Measurements from ENCODE around the gene FAM98A. TPM values are rescaled to one million over a fixed set of nuclear protein-coding genes. Genes with fewer than 3 reads are reported as not detected.

Gene FAM98A
- total and polyA plus RNA-seq, 10 of the 15 experiments (the other 5 are each of a cell fraction or from before 2014, with no cell fraction given): 29.7 to 231 (median 80.2) TPM

DNA sequence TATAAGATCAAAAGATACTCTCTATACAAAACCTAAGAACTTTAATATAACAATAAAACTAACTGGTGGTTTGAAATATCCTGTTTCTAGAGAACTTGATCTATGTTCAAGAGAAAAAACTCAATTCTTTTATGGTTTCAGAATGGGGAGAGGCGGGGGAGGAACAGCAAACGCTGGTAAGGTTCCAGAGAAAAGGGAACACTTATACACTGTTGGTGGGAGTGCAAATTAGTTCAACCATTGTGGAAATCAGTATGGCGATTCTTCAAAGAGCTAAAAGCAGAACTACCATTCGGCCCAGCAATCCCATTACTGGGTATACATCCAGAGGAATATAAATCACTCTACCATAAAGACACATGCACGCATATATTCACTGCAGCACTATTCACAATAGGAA lies 17.2 kb downstream of the FAM98A start (continued):
- TF ChIP-seq SKIL (IDR thresholded peaks at IDR 0.05; ENCODE audit: low read depth, poor library complexity, severe bottlenecking) (no peak), CUX1 (IDR thresholded peaks at IDR 0.05; ENCODE audit: insufficient replicate concordance, low read depth, low read length) (no peak), STAT1 (conservative IDR thresholded peaks at IDR 0.05) (no peak)

GRCh38 chr2:33579227-33579626 lies 19.9 kb downstream of the FAM98A start:
- BruUV-seq (replicated peaks): no TSS peak
- Histone ChIP-seq H3K9me3 (replicated peaks; ENCODE audit: control insufficient read depth, insufficient read depth, low read length) (no peaks in the 10 kb centered on the region), H3K36me3 (ENCODE audit: control insufficient read depth in 2 of 2, insufficient read depth in 2 of 2, low read length in 1 of 2) (peaks cover 0 to 6% of the 10 kb centered on the region in 2 experiments; a peak in 2 of 4 replicates), H3K27me3 (replicated peaks in 1 of 2; ENCODE audit: control insufficient read depth in 2 of 2, insufficient read depth in 2 of 2, low read length in 1 of 2) (no peaks in the 10 kb centered on the region), H3K4me2 (ENCODE audit: control insufficient read depth, insufficient read depth) (no peak overlapping the region), H3K27ac (ENCODE audit: control insufficient read depth, insufficient read depth) (no peak overlapping the region), H3K9ac (ENCODE audit: control insufficient read depth, insufficient read depth, low read length) (no peak overlapping the region), H4K20me1 (ENCODE audit: control insufficient read depth, insufficient read depth) (no peaks in the 10 kb centered on the region), H3K79me2 (ENCODE audit: control insufficient read depth, insufficient read depth, low read length) (no peaks in the 10 kb centered on the region; the same call in 1 of the 2 replicates), H3K4me3 (no peak overlapping the region), H2AFZ (ENCODE audit: control insufficient read depth, low read depth, low read length) (no peak overlapping the region), H3K4me1 (ENCODE audit: control insufficient read depth, insufficient read depth, low read length) (peaks cover 3% of the 10 kb centered on the region; the same call in 1 of the 2 replicates)
- no peak for FAIRE-seq
- ATAC-seq: no peak
- CTCF ChIA-PET: interaction anchor here (1.1 to 2.7 kb wide), 4 partner anchors 20 to 207 kb away, joined by 3 to 13 read pairs (median 4); partner anchors contain the start of genes FAM98A and RASGRP3
- POLR2A ChIA-PET: interaction anchor here (1.6 kb wide), 1 partner anchor 102 kb away, joined by 5 read pairs; no protein-coding TSS in a partner anchor
- WGBS (ENCODE audit: insufficient coverage, insufficient replicate concordance, low lambda C conversion rate, missing lambda C conversion rate): 100% methylated on average over 5 of the region's 5 CpGs
- no peak for DNase-seq (ENCODE audit: low read depth, low spot score)
- RAD21 ChIA-PET (ENCODE audit: unreplicated experiment): interaction anchor here (1.7 kb wide), 1 partner anchor 100 kb away, joined by 5 read pairs; no protein-coding TSS in a partner anchor
- intact Hi-C loops (cut with micrococcal nuclease; ENCODE audit: unreplicated experiment): no loop called here
- in situ Hi-C loops (cut with MboI): loop anchor here (25.0 kb wide), 1 partner anchor 817 kb away; no protein-coding TSS in a partner anchor
- SMC1A ChIA-PET (ENCODE audit: uncharacterized antibody, unreplicated experiment): interaction anchor here (1.0 to 1.7 kb wide), 3 partner anchors 16 to 103 kb away, joined by 3 to 6 read pairs (median 3); partner anchors contain the start of gene RASGRP3
- TF ChIP-seq ZNF622 (IDR thresholded peaks at IDR 0.05): no peak
- no peak for TF ChIP-seq PAX8 (IDR thresholded peaks at IDR 0.05)
- TF ChIP-seq HDAC6 (IDR thresholded peaks at IDR 0.05; ENCODE audit: unreplicated experiment): no peak
- TF ChIP-seq, protein P1, sequence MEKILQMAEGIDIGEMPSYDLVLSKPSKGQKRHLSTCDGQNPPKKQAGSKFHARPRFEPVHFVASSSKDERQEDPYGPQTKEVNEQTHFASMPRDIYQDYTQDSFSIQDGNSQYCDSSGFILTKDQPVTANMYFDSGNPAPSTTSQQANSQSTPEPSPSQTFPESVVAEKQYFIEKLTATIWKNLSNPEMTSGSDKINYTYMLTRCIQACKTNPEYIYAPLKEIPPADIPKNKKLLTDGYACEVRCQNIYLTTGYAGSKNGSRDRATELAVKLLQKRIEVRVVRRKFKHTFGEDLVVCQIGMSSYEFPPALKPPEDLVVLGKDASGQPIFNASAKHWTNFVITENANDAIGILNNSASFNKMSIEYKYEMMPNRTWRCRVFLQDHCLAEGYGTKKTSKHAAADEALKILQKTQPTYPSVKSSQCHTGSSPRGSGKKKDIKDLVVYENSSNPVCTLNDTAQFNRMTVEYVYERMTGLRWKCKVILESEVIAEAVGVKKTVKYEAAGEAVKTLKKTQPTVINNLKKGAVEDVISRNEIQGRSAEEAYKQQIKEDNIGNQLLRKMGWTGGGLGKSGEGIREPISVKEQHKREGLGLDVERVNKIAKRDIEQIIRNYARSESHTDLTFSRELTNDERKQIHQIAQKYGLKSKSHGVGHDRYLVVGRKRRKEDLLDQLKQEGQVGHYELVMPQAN (conservative IDR thresholded peaks at IDR 0.05): no peak
